Measurements from ENCODE around the gene LTBP3.

LTBP3 gene

DNA sequence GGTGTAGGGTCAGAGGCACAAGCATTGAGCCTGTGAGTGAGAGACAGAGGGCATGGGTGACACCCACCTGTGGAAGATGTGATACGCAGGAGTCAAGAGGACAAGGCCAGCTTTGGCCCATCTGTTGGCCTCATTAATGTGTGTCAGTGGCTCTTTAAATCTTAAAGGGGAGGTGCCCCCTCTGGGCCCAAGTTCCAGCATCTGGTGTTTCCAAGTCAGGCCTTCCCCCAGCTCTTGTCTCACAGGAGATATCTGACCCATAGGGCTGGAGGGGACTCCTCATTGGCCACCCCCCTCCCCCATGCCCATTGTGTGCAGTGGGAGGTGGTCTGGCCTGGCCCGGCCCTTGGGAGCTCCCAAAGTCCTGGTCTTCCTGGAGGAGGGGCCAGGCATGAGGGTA, 28.5 kb upstream of the LTBP3 start:
- CTCF ChIA-PET: no interaction called here
- DNase-seq (ENCODE audit: low spot score): no peak
- POLR2A ChIA-PET (ENCODE audit: low non-redundant PET): no interaction called here

DNA sequence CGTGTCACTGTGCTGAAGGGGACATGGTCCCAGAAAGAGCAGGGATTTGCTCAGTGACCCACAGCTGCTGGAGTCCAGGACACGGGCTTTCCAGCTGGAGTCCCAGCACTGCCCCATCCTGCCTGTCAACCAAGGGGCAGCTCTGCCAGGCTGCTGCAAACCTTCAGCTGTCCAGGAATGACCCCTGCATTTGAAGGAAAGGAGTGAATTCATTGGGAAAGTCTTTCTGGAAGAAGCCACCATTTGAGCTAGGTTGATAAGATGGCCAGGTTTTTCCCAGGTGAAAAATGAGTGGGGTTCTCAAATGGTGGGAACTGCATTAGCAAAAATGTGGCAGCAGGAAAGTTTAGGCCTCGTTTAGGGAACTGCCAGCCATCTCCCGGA, 28.1 kb upstream of the LTBP3 start:
- no peak for DNase-seq (ENCODE audit: low spot score)
- ChIA-PET POLR2A (ENCODE audit: low non-redundant PET) (no interaction called here), CTCF (no interaction called here)
- TF ChIP-seq, protein P1, sequence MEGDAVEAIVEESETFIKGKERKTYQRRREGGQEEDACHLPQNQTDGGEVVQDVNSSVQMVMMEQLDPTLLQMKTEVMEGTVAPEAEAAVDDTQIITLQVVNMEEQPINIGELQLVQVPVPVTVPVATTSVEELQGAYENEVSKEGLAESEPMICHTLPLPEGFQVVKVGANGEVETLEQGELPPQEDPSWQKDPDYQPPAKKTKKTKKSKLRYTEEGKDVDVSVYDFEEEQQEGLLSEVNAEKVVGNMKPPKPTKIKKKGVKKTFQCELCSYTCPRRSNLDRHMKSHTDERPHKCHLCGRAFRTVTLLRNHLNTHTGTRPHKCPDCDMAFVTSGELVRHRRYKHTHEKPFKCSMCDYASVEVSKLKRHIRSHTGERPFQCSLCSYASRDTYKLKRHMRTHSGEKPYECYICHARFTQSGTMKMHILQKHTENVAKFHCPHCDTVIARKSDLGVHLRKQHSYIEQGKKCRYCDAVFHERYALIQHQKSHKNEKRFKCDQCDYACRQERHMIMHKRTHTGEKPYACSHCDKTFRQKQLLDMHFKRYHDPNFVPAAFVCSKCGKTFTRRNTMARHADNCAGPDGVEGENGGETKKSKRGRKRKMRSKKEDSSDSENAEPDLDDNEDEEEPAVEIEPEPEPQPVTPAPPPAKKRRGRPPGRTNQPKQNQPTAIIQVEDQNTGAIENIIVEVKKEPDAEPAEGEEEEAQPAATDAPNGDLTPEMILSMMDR (conservative IDR thresholded peaks at IDR 0.05; ENCODE audit: low read depth): no peak
- peak overlapping the region; percentile 68 for H3K27ac ChIP-seq

More for the DNA sequence above, 28.5 kb upstream of the LTBP3 start:
- TF ChIP-seq, protein P1 (conservative IDR thresholded peaks at IDR 0.05; ENCODE audit: low read depth): no peak
- H3K27ac ChIP-seq: peak overlapping the region; percentile 68

DNA sequence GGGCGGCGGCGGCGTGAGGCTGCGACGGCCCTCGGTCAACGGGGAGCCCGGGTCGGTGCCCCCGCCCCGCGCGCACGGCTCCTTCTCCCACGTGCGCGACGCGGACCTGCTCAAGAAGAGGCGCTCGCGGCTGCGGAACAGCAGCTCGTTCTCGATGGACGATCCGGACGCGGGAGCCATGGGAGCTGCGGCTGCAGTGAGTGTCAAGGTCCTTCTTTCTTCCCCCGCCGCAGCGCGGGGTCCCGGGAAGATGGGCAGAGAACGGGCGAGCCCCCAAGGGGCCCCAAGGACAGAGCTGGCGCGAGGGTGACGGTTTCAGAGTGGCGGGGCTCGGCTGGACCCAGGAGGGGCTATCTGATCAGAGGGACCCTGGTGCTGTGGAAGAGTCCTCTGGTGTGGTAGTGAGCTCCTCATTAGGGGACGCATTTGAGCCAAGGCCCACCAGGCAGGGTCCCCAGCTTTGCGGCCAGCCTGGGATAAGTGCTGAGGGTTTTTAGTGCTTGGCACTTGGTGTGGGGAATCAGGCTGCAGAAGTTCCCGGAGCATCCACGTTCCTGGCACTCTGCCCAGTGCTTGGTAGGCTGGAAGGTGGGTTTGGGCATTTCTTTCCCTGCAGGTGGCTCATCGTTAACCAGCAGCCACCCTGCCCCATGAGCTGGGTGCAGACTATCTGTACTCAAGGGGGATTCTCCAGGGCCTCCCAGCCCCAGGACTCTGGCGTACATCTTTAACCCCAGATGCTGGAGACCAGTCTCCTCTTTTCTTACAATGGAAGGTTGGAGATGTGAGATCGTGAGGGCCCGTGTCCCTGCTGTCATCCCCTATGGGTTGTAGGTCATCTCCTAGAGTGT, 27.5 kb upstream of the LTBP3 start:
- DNase-seq (ENCODE audit: low spot score): no peak
- TF ChIP-seq, protein P1 (conservative IDR thresholded peaks at IDR 0.05; ENCODE audit: low read depth): no peak
- H3K27ac ChIP-seq: peak overlapping the region; percentile 68
- POLR2A ChIA-PET (ENCODE audit: low non-redundant PET): interaction anchor here (1.0 kb wide), 1 partner anchor 9 kb away, joined by 4 read pairs; no protein-coding TSS in a partner anchor
- CTCF ChIA-PET: no interaction called here

DNA sequence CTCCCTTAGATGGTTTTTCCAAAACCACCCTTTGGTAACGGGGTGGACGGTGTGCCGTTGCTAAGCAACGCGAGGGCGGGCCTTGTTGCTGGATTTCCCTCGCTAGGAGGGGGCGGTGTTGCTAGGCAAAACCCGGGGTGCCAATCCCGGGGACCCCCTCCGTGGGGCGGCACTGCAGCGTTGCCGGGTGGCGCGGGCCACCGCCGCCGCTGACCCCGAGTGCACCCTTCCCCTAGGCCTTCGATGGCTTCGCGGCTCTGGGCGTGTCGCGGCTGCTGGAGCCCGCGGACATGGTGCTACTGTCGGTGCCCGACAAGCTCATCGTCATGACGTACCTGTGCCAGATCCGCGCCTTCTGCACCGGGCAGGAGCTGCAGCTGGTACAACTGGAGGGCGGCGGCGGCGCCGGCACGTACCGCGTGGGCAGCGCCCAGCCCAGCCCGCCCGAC, 26.6 kb upstream of the LTBP3 start:
- ChIA-PET POLR2A (ENCODE audit: low non-redundant PET) (interaction anchor here (1.0 kb wide), 1 partner anchor 8 kb away, joined by 4 read pairs; no protein-coding TSS in a partner anchor), CTCF (no interaction called here)
- DNase-seq (ENCODE audit: low spot score): no peak
- TF ChIP-seq, protein P1 (conservative IDR thresholded peaks at IDR 0.05; ENCODE audit: low read depth): no peak
- H3K27ac ChIP-seq: peak overlapping the region; percentile 38; the same call in 1 of the 2 replicates

DNA sequence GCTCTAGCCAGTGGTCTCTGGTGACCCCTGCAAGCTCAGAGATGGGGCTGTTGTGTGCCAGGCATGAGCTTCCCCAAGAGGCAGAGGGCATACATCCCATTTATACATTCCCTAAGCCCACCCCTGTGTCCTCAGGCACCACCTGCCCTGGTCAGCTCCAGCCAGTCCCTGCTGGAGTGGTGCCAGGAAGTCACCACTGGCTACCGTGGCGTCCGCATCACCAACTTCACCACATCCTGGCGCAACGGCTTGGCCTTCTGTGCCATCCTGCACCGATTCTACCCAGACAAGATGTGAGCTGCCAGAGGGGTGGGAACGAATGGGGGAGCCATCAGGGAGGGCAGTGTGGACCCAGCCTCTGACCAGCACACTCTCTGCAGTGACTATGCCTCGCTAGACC, 25.9 kb upstream of the LTBP3 start:
- DNase-seq (ENCODE audit: low spot score): no peak
- H3K27ac ChIP-seq: peak overlapping the region; percentile 38
- POLR2A ChIA-PET (ENCODE audit: low non-redundant PET): no interaction called here
- CTCF ChIA-PET: interaction anchor here (2.3 kb wide), 1 partner anchor 10 kb away, joined by 9 read pairs; no protein-coding TSS in a partner anchor
- TF ChIP-seq, protein P1 (conservative IDR thresholded peaks at IDR 0.05; ENCODE audit: low read depth): no peak

DNA sequence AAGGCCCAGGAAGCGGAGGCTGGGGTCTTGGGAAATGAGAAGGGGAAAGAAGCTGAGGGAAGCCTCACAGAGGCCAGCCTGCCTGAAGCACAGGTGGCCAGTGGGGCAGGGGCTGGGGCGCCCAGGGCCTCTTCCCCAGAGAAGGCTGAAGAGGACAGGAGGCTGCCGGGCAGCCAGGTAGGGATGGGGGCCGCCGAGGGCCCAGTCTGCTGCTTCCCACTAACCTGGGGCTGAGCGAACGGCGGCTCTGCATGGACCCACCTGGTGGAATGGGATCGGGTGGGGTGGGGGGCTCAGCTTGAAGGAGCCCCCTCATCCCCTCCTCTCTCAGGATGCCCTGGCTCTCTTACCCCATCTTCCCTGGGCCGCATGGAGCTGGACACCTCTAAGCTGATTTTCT, 25.4 kb upstream of the LTBP3 start:
- peak overlapping the region; percentile 38 for H3K27ac ChIP-seq
- no peak for DNase-seq (ENCODE audit: low spot score)
- ChIA-PET POLR2A (ENCODE audit: low non-redundant PET) (no interaction called here), CTCF (interaction anchor here (2.3 kb wide), 1 partner anchor 10 kb away, joined by 9 read pairs; no protein-coding TSS in a partner anchor)
- TF ChIP-seq, protein P1 (conservative IDR thresholded peaks at IDR 0.05; ENCODE audit: low read depth): no peak

Measured in RWPE1 (cell line).